ENCODE data around the gene SYT13. TPM values are rescaled to one million over a fixed set of nuclear protein-coding genes. Genes with fewer than 3 reads are reported as not detected.

Gene SYT13
- total RNA-seq, 1 experiment from 2014 or later, result 4.3 TPM

GRCh38 chr11:45289369-45289768, 3.2 kb upstream of the SYT13 start:
- no peaks in the 10 kb centered on the region for H3K9me3 ChIP-seq (ENCODE audit: control insufficient read depth, low read depth, low read length)
- no peak overlapping the region for H2AFZ ChIP-seq (ENCODE audit: low read length)
- TF ChIP-seq CTCF (conservative IDR thresholded peaks at IDR 0.05), result no peak
- H4K91ac ChIP-seq (ENCODE audit: insufficient read length, low read depth, low read length), result no peak overlapping the region
- no peak overlapping the region for H3K4ac ChIP-seq (ENCODE audit: low read depth, low read length)
- H3K4me3 Mint-ChIP-seq, result no peak overlapping the region
- peaks cover 2% of the 10 kb centered on the region; the same call in 1 of the 2 replicates for H3K4me1 ChIP-seq (ENCODE audit: insufficient read depth, low read length)
- H3K23ac ChIP-seq (ENCODE audit: insufficient read length, low read depth, low read length), result no peak overlapping the region
- peaks cover 13 to 17% of the 10 kb centered on the region in 2 experiments for H3K4me1 Mint-ChIP-seq
- H4K20me1 ChIP-seq (ENCODE audit: control insufficient read depth, insufficient read depth, insufficient read length), result no peaks in the 10 kb centered on the region
- no peaks in the 10 kb centered on the region for H3K79me2 ChIP-seq (ENCODE audit: insufficient read depth, low read length)
- no peaks in the 10 kb centered on the region for H3K79me1 ChIP-seq (ENCODE audit: insufficient read depth, low read depth, low read length, poor library complexity, severe bottlenecking)
- peaks cover 8% of the 10 kb centered on the region for H3K23me2 ChIP-seq (ENCODE audit: insufficient read length, low read depth, low read length, poor library complexity, severe bottlenecking)
- H3K14ac ChIP-seq (ENCODE audit: insufficient read depth, low read length), result no peak overlapping the region
- H3K27ac ChIP-seq (ENCODE audit: insufficient read length, low read depth, low read length), result no peak overlapping the region
- no peak overlapping the region for H2BK20ac ChIP-seq (ENCODE audit: low read depth, low read length, poor library complexity, severe bottlenecking)
- H3K4me2 ChIP-seq (ENCODE audit: insufficient read depth, insufficient read length, low read length), result no peak overlapping the region
- H2BK15ac ChIP-seq (ENCODE audit: low read depth, low read length), result no peak overlapping the region
- H3K9me3 Mint-ChIP-seq, result no peaks in the 10 kb centered on the region
- no peak overlapping the region for H3T11ph ChIP-seq (ENCODE audit: low read length)
- no peak overlapping the region for H4K8ac ChIP-seq (replicated peaks; ENCODE audit: insufficient read length, low read depth, low read length)
- H3K27me3 Mint-ChIP-seq (ENCODE audit: low read depth), result peaks cover 67% of the 10 kb centered on the region
- H3K27me3 ChIP-seq (ENCODE audit: insufficient read depth, low read length), result peaks cover 4% of the 10 kb centered on the region; the same call in 1 of the 2 replicates
- H4K5ac ChIP-seq (ENCODE audit: insufficient read length, low read depth, low read length), result no peak overlapping the region
- H2BK120ac ChIP-seq (ENCODE audit: low read depth, low read length, poor library complexity, severe bottlenecking), result no peak overlapping the region
- no peak overlapping the region for H2AK5ac ChIP-seq (ENCODE audit: insufficient read length, low read length)
- H2BK12ac ChIP-seq (ENCODE audit: insufficient read length, low read depth, low read length), result no peak overlapping the region
- no peak overlapping the region for H3K27ac Mint-ChIP-seq
- WGBS (ENCODE audit: extremely low coverage, insufficient read length, low lambda C conversion rate), result no CpG with 5 or more reads among the region's 1 CpG
- no peak for DNase-seq
- H3K56ac ChIP-seq (ENCODE audit: insufficient read length, low read depth, low read length), result no peak overlapping the region
- no peaks in the 10 kb centered on the region; a peak in 2 of 7 replicates for H3K36me3 Mint-ChIP-seq (ENCODE audit: insufficient read depth in 1 of 3, low read depth in 3 of 3)
- H3K9ac ChIP-seq (ENCODE audit: extremely low read depth, insufficient read length, low read length), result no peak overlapping the region
- no peak overlapping the region for H3K18ac ChIP-seq (ENCODE audit: insufficient read length, low read depth, low read length)
- H2BK5ac ChIP-seq (ENCODE audit: insufficient read length, low read length), result no peak overlapping the region
